Suprapubic skin (tissue), 4 donors: Measurements from ENCODE around the gene ACOX3.

ENCODE experiments used
- CTCF ChIP-seq, 2 donors: fragments of 200-600 bp in 1 of 2; fragments of 450-650 bp in 1 of 2; sonication (generic) in 1 of 2; IDR thresholded peaks; one replicate each; pipeline ENCODE4 v1.5.1; 2016 to 2019; ENCODE audit warnings: antibody characterized with exemption in 2 of 2, mild to moderate bottlenecking in 1 of 2, moderate library complexity in 1 of 2
- POLR2A ChIP-seq, 2 donors: fragments of 450-650 bp; IDR thresholded peaks; one replicate each; pipeline ENCODE4 v1.6.1; 2017; ENCODE audit warnings: antibody characterized with exemption in 2 of 2, mild to moderate bottlenecking in 2 of 2, moderate library complexity in 2 of 2
- POLR2AphosphoS5 ChIP-seq, 3 donors: sonication (generic); formaldehyde crosslinking; IDR thresholded peaks; one replicate each; pipeline ENCODE4 v1.6.1; 2017; ENCODE audit warnings: antibody characterized with exemption in 3 of 3

GRCh38 chr4:8317474-8317873, 123.0 kb downstream of the ACOX3 start:
- TF ChIP-seq CTCF (IDR thresholded peaks at IDR 0.05): no peak
- no peak for TF ChIP-seq POLR2AphosphoS5 (IDR thresholded peaks at IDR 0.05)
- no peak for TF ChIP-seq POLR2A (IDR thresholded peaks at IDR 0.05)
